ENCODE measurements around the gene MPPE1. TPM values are rescaled to one million over a fixed set of nuclear protein-coding genes. Genes with fewer than 3 reads are reported as not detected.

The MPPE1 gene
- total RNA-seq, 1 donor from 2014 or later = 52.9 TPM

- no peak for TF ChIP-seq CTCF (IDR thresholded peaks at IDR 0.05)
- no peaks in the 10 kb centered on the region for H3K9me3 Mint-ChIP-seq
- no peak for DNase-seq
- H3K27ac Mint-ChIP-seq = peak overlapping the region; percentile 46
- POLR2A ChIA-PET = interaction anchor here (1.5 to 1.7 kb wide), 2 partner anchors 29 to 30 kb away, joined by 5 to 8 read pairs; no protein-coding TSS in a partner anchor
- intact Hi-C loops (cut with micrococcal nuclease) = no loop called here
- ATAC-seq (ENCODE audit: low read depth) = no peak
- CTCF ChIA-PET = interaction anchor here (1.3 kb wide), 1 partner anchor 57 kb away, joined by 3 read pairs; no protein-coding TSS in a partner anchor
- H3K4me1 Mint-ChIP-seq = peaks cover 48% of the 10 kb centered on the region
- no peaks in the 10 kb centered on the region for H3K27me3 Mint-ChIP-seq
- H3K4me3 Mint-ChIP-seq = no peak overlapping the region
- H3K36me3 Mint-ChIP-seq (ENCODE audit: low read depth) = peaks cover 22% of the 10 kb centered on the region
These were observed 27.4 kb downstream of the MPPE1 start for GRCh38 chr18:11880586-11881304.

GRCh38 chr18:11877497-11878135, 30.5 kb downstream of the MPPE1 start:
- Mint-ChIP-seq H3K27ac (no peak overlapping the region), H3K36me3 (ENCODE audit: low read depth) (peaks cover 7% of the 10 kb centered on the region), H3K4me1 (peaks cover 17% of the 10 kb centered on the region), H3K27me3 (peaks cover 2% of the 10 kb centered on the region), H3K4me3 (no peak overlapping the region), H3K9me3 (peaks cover 2% of the 10 kb centered on the region)
- TF ChIP-seq CTCF (IDR thresholded peaks at IDR 0.05) = no peak
- ChIA-PET POLR2A (no interaction called here), CTCF (no interaction called here)
- intact Hi-C loops (cut with micrococcal nuclease) = no loop called here
- ATAC-seq (ENCODE audit: low read depth) (no peak), DNase-seq (no peak)

GRCh38 chr18:11874676-11875075, 33.4 kb downstream of the MPPE1 start:
- Mint-ChIP-seq H3K27ac (no peak overlapping the region), H3K4me1 (no peaks in the 10 kb centered on the region), H3K36me3 (ENCODE audit: low read depth) (peaks cover 2% of the 10 kb centered on the region), H3K27me3 (peaks cover 2% of the 10 kb centered on the region), H3K4me3 (no peak overlapping the region), H3K9me3 (peaks cover 2% of the 10 kb centered on the region)
- DNase-seq = no peak
- ChIA-PET POLR2A (no interaction called here), CTCF (no interaction called here)
- no peak for ATAC-seq (ENCODE audit: low read depth)
- no peak for TF ChIP-seq CTCF (IDR thresholded peaks at IDR 0.05)
- intact Hi-C loops (cut with micrococcal nuclease) = no loop called here

- ChIA-PET POLR2A (no interaction called here), CTCF (no interaction called here)
- H3K9me3 Mint-ChIP-seq = peaks cover 2% of the 10 kb centered on the region
- intact Hi-C loops (cut with micrococcal nuclease) = loop anchor here (2.0 kb wide), 1 partner anchor 141 kb away; no protein-coding TSS in a partner anchor
- no peak overlapping the region for H3K27ac Mint-ChIP-seq
- H3K4me3 Mint-ChIP-seq = no peak overlapping the region
- H3K27me3 Mint-ChIP-seq = peaks cover 2% of the 10 kb centered on the region
- peaks cover under 1% of the 10 kb centered on the region for H3K4me1 Mint-ChIP-seq
- peaks cover 2% of the 10 kb centered on the region for H3K36me3 Mint-ChIP-seq (ENCODE audit: low read depth)
- ATAC-seq (ENCODE audit: low read depth) (no peak), DNase-seq (no peak)
- no peak for TF ChIP-seq CTCF (IDR thresholded peaks at IDR 0.05)
These were observed 34.3 kb downstream of the MPPE1 start for GRCh38 chr18:11873670-11874340.
